Measurements from ENCODE around the gene ADGRL2.

Gene ADGRL2

GRCh38 chr1:81834921-81835698, 34.4 kb downstream of the ADGRL2 start:
- Histone ChIP-seq H3K27ac (ENCODE audit: low read length) (no peak overlapping the region), H3K27me3 (ENCODE audit: low read depth, low read length) (no peaks in the 10 kb centered on the region), H3K4me1 (ENCODE audit: control insufficient read depth in 1 of 2, insufficient read depth in 2 of 2, low read length in 2 of 2) (peaks cover 0 to 42% of the 10 kb centered on the region in 2 donors), H3K36me3 (ENCODE audit: control insufficient read depth in 1 of 2, insufficient read depth in 2 of 2, low read length in 2 of 2) (no peaks in the 10 kb centered on the region), H3K9me3 (ENCODE audit: control insufficient read depth in 1 of 2, low read length in 2 of 2) (no peaks in the 10 kb centered on the region), H3K4me3 (ENCODE audit: low read depth in 1 of 2, low read length in 2 of 2) (peak overlapping the region in 1 of 2 donors; percentile 32)

DNA sequence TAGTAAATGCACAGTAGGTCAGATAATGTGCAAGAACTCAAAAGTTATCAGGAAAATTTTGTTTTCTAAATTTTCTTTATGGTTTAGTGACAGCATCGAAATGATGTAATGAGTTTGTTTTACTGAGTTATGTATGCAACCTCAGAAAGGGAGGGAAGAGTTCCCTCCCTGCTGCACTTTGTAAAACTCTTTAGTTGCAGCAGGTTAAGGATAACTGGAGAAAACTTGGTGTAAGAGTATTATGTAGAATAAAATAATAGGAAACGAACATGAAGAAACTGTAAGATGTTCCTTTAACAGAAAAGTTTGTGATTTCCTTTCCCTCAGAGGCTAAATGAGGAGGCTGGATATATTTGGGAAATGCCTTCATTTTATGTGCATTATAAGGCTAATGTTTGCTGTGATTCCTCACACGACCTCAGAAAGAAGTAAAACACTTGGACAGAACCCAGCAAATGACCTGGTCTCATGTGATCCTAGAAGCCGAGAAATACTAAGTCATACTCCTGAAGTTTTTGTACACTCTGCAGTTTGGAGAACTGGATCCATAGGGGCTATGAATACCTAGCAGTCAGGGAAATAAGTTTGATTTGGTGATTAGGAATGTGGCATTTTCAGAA, 35.4 kb downstream of the ADGRL2 start:
- no peaks in the 10 kb centered on the region for H3K27me3 ChIP-seq (ENCODE audit: low read depth, low read length)
- no peak overlapping the region for H3K4me3 ChIP-seq (ENCODE audit: low read depth in 1 of 2, low read length in 2 of 2)
- no peaks in the 10 kb centered on the region for H3K9me3 ChIP-seq (ENCODE audit: control insufficient read depth in 1 of 2, low read length in 2 of 2)
- H3K27ac ChIP-seq (ENCODE audit: low read length), result no peak overlapping the region
- no peaks in the 10 kb centered on the region for H3K36me3 ChIP-seq (ENCODE audit: control insufficient read depth in 1 of 2, insufficient read depth in 2 of 2, low read length in 2 of 2)
- H3K4me1 ChIP-seq (ENCODE audit: control insufficient read depth in 1 of 2, insufficient read depth in 2 of 2, low read length in 2 of 2), result peaks cover 0 to 42% of the 10 kb centered on the region in 2 donors

DNA sequence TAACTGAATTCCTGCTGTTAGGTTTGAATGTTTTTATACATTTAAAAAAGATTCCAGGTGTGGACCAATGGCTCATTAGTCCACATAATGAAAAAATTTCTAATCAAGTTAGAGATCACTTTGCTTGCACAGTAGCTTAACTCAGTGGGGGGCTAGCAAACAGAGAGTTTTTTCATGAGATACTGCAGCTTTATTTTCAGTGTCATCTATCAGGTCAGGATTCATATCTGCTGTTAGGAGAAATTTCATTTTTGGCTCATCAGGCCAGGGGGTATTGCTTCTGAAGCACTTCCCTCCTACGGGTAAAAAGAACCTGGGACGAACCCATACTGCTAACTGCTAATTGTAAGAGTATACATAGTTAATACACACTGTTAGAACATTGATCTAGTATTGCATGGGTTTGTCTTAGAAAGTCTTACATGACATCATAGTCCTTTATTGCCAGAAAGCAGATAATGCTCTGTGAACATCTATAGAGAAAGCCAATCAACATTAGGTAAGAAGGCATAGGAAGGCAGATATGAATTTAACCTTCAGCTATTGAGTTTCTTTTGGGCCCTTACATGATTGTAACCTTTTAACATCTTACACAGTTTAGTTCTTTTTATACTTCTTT, 38.0 kb downstream of the ADGRL2 start:
- no peaks in the 10 kb centered on the region for H3K27me3 ChIP-seq (ENCODE audit: low read depth, low read length)
- H3K4me3 ChIP-seq (ENCODE audit: low read depth in 1 of 2, low read length in 2 of 2), result no peak overlapping the region
- no peaks in the 10 kb centered on the region for H3K36me3 ChIP-seq (ENCODE audit: control insufficient read depth in 1 of 2, insufficient read depth in 2 of 2, low read length in 2 of 2)
- H3K27ac ChIP-seq (ENCODE audit: low read length), result no peak overlapping the region
- H3K9me3 ChIP-seq (ENCODE audit: control insufficient read depth in 1 of 2, low read length in 2 of 2), result no peaks in the 10 kb centered on the region
- peaks cover 0 to 29% of the 10 kb centered on the region in 2 donors for H3K4me1 ChIP-seq (ENCODE audit: control insufficient read depth in 1 of 2, insufficient read depth in 2 of 2, low read length in 2 of 2)

GRCh38 chr1:81840805-81841204, 40.1 kb downstream of the ADGRL2 start:
- H3K36me3 ChIP-seq (ENCODE audit: control insufficient read depth in 1 of 2, insufficient read depth in 2 of 2, low read length in 2 of 2), result no peaks in the 10 kb centered on the region
- H3K4me3 ChIP-seq (ENCODE audit: low read depth in 1 of 2, low read length in 2 of 2), result no peak overlapping the region
- peaks cover 0 to 8% of the 10 kb centered on the region in 2 donors for H3K4me1 ChIP-seq (ENCODE audit: control insufficient read depth in 1 of 2, insufficient read depth in 2 of 2, low read length in 2 of 2)
- H3K27me3 ChIP-seq (ENCODE audit: low read depth, low read length), result no peaks in the 10 kb centered on the region
- H3K27ac ChIP-seq (ENCODE audit: low read length), result no peak overlapping the region
- H3K9me3 ChIP-seq (ENCODE audit: control insufficient read depth in 1 of 2, low read length in 2 of 2), result no peaks in the 10 kb centered on the region

DNA sequence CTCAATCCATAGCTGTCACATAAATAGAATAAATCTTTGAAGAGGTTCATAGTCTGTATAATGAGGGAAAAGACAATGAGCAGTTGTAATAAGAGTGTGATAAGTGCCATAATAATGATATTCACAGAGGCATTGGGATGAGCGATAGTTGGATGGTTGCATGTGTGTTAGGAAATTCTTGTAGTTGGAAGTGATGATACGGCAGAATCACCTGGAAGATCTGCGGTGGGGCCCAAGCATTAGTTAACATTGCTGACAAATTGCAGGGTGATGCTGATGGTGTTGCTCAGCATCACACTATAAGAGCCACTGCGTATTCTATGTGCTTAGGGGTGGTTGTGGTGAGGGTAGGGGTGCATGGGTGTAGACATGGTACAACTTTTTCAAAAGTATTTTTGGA, 41.1 kb downstream of the ADGRL2 start:
- Histone ChIP-seq H3K36me3 (ENCODE audit: control insufficient read depth in 1 of 2, insufficient read depth in 2 of 2, low read length in 2 of 2) (no peaks in the 10 kb centered on the region), H3K4me1 (ENCODE audit: control insufficient read depth in 1 of 2, insufficient read depth in 2 of 2, low read length in 2 of 2) (no peaks in the 10 kb centered on the region), H3K27ac (ENCODE audit: low read length) (no peak overlapping the region), H3K9me3 (ENCODE audit: control insufficient read depth in 1 of 2, low read length in 2 of 2) (no peaks in the 10 kb centered on the region), H3K4me3 (ENCODE audit: low read depth in 1 of 2, low read length in 2 of 2) (no peak overlapping the region), H3K27me3 (ENCODE audit: low read depth, low read length) (no peaks in the 10 kb centered on the region)

DNA sequence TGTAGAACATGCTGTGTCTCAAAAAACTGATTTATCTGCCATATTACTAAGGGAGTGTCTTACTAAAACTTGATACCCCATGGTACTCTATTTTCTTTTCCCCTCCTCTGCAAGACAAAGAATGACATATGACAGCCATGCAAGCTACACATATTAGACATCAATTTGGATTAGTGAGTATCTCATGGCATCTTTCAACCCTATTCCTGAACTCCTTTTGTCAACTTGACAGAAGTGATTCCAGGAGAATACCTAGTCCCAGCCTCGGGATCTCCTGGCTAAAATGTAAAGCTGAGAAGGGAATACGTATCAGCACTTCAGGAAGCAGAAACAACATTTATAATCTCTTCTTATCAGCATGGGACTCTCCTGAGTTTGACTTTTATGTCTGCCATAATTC, 43.7 kb downstream of the ADGRL2 start:
- no peaks in the 10 kb centered on the region for H3K9me3 ChIP-seq (ENCODE audit: control insufficient read depth in 1 of 2, low read length in 2 of 2)
- no peaks in the 10 kb centered on the region for H3K36me3 ChIP-seq (ENCODE audit: control insufficient read depth in 1 of 2, insufficient read depth in 2 of 2, low read length in 2 of 2)
- H3K27ac ChIP-seq (ENCODE audit: low read length), result no peak overlapping the region
- H3K4me1 ChIP-seq (ENCODE audit: control insufficient read depth in 1 of 2, insufficient read depth in 2 of 2, low read length in 2 of 2), result no peaks in the 10 kb centered on the region
- H3K27me3 ChIP-seq (ENCODE audit: low read depth, low read length), result no peaks in the 10 kb centered on the region
- H3K4me3 ChIP-seq (ENCODE audit: low read depth in 1 of 2, low read length in 2 of 2), result no peak overlapping the region

GRCh38 chr1:81846630-81847029, 45.9 kb downstream of the ADGRL2 start:
- Histone ChIP-seq H3K36me3 (ENCODE audit: control insufficient read depth in 1 of 2, insufficient read depth in 2 of 2, low read length in 2 of 2) (no peaks in the 10 kb centered on the region), H3K27me3 (ENCODE audit: low read depth, low read length) (no peaks in the 10 kb centered on the region), H3K4me1 (ENCODE audit: control insufficient read depth in 1 of 2, insufficient read depth in 2 of 2, low read length in 2 of 2) (peaks cover 0 to 5% of the 10 kb centered on the region in 2 donors), H3K4me3 (ENCODE audit: low read depth in 1 of 2, low read length in 2 of 2) (no peak overlapping the region), H3K27ac (ENCODE audit: low read length) (no peak overlapping the region), H3K9me3 (ENCODE audit: control insufficient read depth in 1 of 2, low read length in 2 of 2) (no peaks in the 10 kb centered on the region)

DNA sequence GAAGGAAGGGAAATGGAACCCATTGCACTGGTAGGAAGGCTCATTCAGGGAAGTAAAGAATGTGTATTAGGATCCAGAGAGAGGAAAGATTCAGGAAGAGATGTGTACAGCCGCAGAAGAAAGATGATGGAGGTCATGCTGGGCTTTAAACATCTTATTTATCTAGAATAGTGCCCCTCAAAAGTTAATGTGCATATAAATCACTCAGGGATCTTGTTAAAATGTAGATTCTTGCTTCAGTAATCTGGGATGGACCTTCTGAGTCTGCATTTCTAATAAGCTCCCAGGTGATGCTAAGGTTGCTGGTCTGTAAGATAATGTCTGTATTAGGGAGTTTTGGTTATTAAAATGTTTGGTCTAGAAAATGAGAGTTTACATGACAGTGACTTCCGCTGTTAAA, 46.3 kb downstream of the ADGRL2 start:
- no peak overlapping the region for H3K4me3 ChIP-seq (ENCODE audit: low read depth in 1 of 2, low read length in 2 of 2)
- no peaks in the 10 kb centered on the region for H3K36me3 ChIP-seq (ENCODE audit: control insufficient read depth in 1 of 2, insufficient read depth in 2 of 2, low read length in 2 of 2)
- no peaks in the 10 kb centered on the region for H3K9me3 ChIP-seq (ENCODE audit: control insufficient read depth in 1 of 2, low read length in 2 of 2)
- peaks cover 0 to 5% of the 10 kb centered on the region in 2 donors for H3K4me1 ChIP-seq (ENCODE audit: control insufficient read depth in 1 of 2, insufficient read depth in 2 of 2, low read length in 2 of 2)
- no peaks in the 10 kb centered on the region for H3K27me3 ChIP-seq (ENCODE audit: low read depth, low read length)
- no peak overlapping the region for H3K27ac ChIP-seq (ENCODE audit: low read length)

DNA sequence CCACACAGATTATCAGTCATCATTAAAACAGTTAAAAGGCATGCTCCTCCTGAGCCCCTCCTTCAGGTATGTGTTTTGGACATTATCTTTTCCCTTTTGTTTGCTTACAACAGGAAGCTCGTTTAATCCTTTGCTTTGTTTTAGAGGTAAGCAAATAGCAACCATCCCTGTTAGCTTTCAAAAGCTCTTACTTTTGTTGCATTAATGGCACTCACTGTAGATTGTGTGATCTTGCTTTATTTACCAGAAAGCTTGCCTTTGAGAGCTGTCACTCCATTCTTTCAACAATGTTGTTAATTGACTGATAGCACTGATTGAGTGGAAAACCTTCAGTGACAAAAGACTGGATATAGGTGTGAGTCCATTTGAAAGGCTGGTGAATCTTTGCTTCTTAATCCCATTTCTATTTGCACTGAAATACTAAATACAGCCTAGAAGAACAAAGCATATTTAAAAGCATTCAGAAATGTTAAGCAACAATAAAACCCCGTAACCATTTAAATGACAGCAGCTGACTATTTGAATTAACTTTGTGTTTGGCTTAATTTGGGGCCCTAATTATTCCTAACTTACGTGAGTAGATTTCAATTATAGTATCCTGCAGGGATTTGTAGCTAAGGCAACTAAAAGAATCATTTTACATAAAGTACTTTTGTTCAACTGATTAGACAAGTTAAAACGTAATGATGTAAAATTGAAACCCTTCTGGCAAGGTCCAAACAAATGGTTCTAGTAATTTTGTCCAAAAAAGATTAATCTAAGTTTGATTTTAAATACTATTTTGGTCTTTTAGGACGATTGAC, 48.3 kb downstream of the ADGRL2 start:
- no peak overlapping the region for H3K27ac ChIP-seq (ENCODE audit: low read length)
- peaks cover 0 to 5% of the 10 kb centered on the region in 2 donors for H3K4me1 ChIP-seq (ENCODE audit: control insufficient read depth in 1 of 2, insufficient read depth in 2 of 2, low read length in 2 of 2)
- no peak overlapping the region for H3K4me3 ChIP-seq (ENCODE audit: low read depth in 1 of 2, low read length in 2 of 2)
- H3K36me3 ChIP-seq (ENCODE audit: control insufficient read depth in 1 of 2, insufficient read depth in 2 of 2, low read length in 2 of 2), result no peaks in the 10 kb centered on the region
- H3K27me3 ChIP-seq (ENCODE audit: low read depth, low read length), result no peaks in the 10 kb centered on the region
- H3K9me3 ChIP-seq (ENCODE audit: control insufficient read depth in 1 of 2, low read length in 2 of 2), result no peaks in the 10 kb centered on the region

DNA sequence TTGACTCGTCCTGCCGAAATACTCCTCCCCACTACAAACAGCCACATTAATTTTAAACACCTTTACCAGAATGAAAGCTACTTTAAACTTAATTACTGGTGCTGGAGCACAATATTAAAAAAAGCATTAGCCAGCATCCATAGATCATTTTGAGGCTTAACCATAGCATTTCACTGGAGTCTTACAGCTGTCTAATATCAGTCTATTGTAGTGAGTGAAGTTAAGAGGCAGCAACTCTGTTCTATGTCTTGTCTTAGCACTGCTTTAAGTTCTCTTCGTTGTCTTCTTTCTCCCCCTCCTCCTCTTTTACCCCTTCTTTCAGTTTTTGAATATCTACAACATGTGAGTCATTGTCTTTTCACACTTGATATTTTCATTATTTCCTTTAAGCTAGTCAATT, 49.3 kb downstream of the ADGRL2 start:
- peaks cover 0 to 5% of the 10 kb centered on the region in 2 donors for H3K4me1 ChIP-seq (ENCODE audit: control insufficient read depth in 1 of 2, insufficient read depth in 2 of 2, low read length in 2 of 2)
- H3K36me3 ChIP-seq (ENCODE audit: control insufficient read depth in 1 of 2, insufficient read depth in 2 of 2, low read length in 2 of 2), result no peaks in the 10 kb centered on the region
- no peak overlapping the region for H3K27ac ChIP-seq (ENCODE audit: low read length)
- H3K4me3 ChIP-seq (ENCODE audit: low read depth in 1 of 2, low read length in 2 of 2), result no peak overlapping the region
- H3K27me3 ChIP-seq (ENCODE audit: low read depth, low read length), result no peaks in the 10 kb centered on the region
- H3K9me3 ChIP-seq (ENCODE audit: control insufficient read depth in 1 of 2, low read length in 2 of 2), result no peaks in the 10 kb centered on the region

DNA sequence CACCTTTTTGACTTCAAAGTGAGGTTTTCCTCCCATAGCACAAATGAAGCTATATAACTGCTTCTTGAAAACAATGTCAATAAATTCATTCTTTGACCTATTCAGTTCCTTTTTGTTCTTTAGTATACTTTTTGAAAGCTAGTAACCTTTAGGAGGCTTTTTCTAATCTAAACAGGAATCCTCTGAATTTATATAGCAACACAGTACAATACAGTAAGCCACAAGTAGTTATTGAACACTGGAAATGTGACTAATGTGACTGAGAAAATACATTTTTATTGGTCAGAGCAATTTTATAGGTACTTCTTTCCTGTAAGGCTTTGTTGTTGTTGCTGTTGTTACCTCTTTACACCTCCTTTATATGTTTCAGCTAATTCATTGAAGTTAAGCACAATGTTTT, 49.8 kb downstream of the ADGRL2 start:
- no peak overlapping the region for H3K27ac ChIP-seq (ENCODE audit: low read length)
- peaks cover 0 to 5% of the 10 kb centered on the region in 2 donors for H3K4me1 ChIP-seq (ENCODE audit: control insufficient read depth in 1 of 2, insufficient read depth in 2 of 2, low read length in 2 of 2)
- H3K36me3 ChIP-seq (ENCODE audit: control insufficient read depth in 1 of 2, insufficient read depth in 2 of 2, low read length in 2 of 2), result no peaks in the 10 kb centered on the region
- H3K4me3 ChIP-seq (ENCODE audit: low read depth in 1 of 2, low read length in 2 of 2), result no peak overlapping the region
- no peaks in the 10 kb centered on the region for H3K27me3 ChIP-seq (ENCODE audit: low read depth, low read length)
- H3K9me3 ChIP-seq (ENCODE audit: control insufficient read depth in 1 of 2, low read length in 2 of 2), result no peaks in the 10 kb centered on the region
